ENCODE results near the gene RNF220. TPM values are rescaled to one million over a fixed set of nuclear protein-coding genes. Genes with fewer than 3 reads are reported as not detected.

Gene RNF220
- total RNA-seq, 3 donors from 2014 or later: 61.9 to 83.9 (median 72.7) TPM

DNA sequence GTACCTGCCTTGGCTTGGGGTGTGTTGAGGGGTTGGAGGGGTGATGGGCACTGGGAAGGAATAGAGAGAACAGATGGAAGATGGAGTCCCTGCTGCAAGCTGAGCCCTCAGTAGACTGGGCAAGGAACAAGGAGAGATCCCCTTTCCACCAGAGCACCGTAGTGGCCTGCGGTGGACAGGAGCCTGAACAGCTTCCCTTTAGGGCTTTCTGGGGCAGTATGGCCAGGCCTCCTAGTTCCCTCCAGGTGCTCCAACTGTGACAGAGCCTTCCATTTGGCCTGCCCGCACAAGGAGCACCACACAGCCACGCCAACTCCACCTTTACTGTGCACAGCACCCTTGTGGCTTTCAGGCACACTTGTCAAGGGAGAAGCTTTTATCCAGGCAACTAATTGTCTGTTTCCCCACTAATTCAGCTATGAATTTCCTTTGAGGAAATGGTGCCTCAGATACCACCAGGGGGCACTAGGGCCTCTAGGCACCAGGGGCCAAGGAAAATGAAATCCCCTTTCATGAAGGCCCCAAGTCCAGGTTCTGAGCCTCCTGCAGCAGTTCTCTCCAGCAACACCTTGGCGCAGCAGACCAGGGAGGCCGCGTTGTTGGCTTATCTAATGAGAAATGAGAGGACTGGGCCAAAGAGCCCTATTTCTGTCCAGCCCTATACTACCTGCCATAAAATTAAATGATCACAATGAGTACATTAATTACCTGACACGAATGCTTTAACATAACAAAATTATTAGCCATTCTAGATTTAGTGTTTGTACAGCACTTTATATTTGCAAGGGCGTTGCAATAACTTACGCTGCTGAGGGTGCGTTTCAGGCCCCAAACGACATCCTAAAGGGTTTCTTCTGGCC lies 26.9 kb upstream of the RNF220 start:
- intact Hi-C loops (cut with DNase I, micrococcal nuclease): loop anchor here (5.0 to 10.0 kb wide), 2 partner anchors 214 to 217 kb away; no protein-coding TSS in a partner anchor
- Histone ChIP-seq H3K4me3 (no peak overlapping the region), H3K4me1 (ENCODE audit: low read depth) (no peaks in the 10 kb centered on the region), H3K9me3 (no peaks in the 10 kb centered on the region), H3K36me3 (ENCODE audit: low read depth) (no peaks in the 10 kb centered on the region)
- DNase-seq (peak in 1 of 3 donors; percentile 63), ATAC-seq (no peak)
- TF ChIP-seq, protein P1, sequence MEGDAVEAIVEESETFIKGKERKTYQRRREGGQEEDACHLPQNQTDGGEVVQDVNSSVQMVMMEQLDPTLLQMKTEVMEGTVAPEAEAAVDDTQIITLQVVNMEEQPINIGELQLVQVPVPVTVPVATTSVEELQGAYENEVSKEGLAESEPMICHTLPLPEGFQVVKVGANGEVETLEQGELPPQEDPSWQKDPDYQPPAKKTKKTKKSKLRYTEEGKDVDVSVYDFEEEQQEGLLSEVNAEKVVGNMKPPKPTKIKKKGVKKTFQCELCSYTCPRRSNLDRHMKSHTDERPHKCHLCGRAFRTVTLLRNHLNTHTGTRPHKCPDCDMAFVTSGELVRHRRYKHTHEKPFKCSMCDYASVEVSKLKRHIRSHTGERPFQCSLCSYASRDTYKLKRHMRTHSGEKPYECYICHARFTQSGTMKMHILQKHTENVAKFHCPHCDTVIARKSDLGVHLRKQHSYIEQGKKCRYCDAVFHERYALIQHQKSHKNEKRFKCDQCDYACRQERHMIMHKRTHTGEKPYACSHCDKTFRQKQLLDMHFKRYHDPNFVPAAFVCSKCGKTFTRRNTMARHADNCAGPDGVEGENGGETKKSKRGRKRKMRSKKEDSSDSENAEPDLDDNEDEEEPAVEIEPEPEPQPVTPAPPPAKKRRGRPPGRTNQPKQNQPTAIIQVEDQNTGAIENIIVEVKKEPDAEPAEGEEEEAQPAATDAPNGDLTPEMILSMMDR (IDR thresholded peaks at IDR 0.05): peak; percentile 29

DNA sequence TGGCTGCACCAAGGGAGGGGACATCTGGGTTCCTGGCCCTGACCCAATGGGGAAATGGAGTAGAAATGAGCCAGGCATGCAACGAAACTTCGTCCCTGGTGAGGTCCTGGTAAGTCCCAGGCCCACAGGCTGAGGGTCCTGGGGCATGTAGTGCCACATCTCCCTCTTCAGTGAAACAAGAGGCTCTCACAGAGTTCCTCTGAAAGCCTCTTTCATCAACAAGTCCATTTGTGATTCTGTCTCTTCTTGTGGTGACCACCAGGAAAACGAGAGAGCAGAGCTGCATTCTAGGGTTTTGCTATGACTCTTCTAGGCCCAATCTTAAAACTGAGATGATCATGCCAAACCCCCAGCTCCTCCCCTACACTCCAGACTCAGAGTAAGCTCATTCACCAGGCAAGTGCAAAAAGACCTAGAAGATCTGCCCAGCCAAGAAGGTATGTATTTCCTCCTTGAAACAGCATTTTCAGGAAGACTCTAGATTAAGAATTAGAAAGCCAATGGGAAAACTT lies 24.3 kb upstream of the RNF220 start:
- intact Hi-C loops (cut with DNase I, micrococcal nuclease): no loop called here
- DNase-seq (no peak), ATAC-seq (no peak)
- H3K4me1 ChIP-seq (ENCODE audit: low read depth): no peaks in the 10 kb centered on the region
- no peaks in the 10 kb centered on the region for H3K36me3 ChIP-seq (ENCODE audit: low read depth)
- no peaks in the 10 kb centered on the region for H3K9me3 ChIP-seq
- H3K4me3 ChIP-seq: no peak overlapping the region
- TF ChIP-seq, protein P1 (IDR thresholded peaks at IDR 0.05): no peak

DNA sequence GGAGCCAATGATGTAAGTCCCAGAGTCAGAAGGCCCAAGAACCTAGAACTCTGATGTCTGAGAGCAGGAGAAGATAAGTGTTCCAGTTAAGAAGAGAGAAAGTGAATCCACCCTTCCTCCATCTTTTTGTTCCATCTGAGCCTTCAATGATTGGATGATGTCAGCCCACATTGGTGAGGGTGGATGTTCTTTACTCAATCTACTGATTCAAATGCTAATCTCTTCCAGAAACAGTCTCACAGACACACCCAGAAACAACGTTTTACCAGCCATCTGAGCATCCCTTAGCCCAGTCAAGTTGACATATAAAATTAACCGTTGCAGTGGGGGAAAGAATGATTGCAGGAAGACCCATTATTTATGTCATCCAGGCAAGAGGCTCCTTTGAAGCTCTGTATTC lies 16.5 kb upstream of the RNF220 start:
- Histone ChIP-seq H3K9me3 (no peaks in the 10 kb centered on the region), H3K4me3 (no peak overlapping the region), H3K36me3 (ENCODE audit: low read depth) (no peaks in the 10 kb centered on the region), H3K4me1 (ENCODE audit: low read depth) (no peaks in the 10 kb centered on the region)
- TF ChIP-seq, protein P1 (IDR thresholded peaks at IDR 0.05): no peak
- no peak for DNase-seq
- intact Hi-C loops (cut with DNase I, micrococcal nuclease): no loop called here
- no peak for ATAC-seq

DNA sequence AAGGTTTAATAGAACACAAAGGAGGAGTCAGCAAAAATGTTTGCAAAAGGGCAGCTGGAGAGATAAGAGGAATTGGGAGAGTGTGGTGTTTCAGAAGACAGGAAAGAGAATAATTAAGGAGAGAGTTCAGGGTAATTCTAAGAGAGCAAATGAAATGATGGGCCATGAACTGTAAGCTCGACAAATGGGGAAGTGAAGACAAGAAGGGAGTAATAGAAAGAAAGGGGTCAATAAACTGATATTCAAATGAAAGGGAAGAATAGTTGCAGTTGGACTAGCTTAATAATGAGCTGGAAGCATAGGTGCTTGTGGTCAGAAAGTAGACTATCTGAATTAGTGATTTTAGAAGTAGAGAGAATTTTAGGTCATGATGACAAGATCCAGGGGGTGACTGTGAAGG lies 15.6 kb upstream of the RNF220 start:
- intact Hi-C loops (cut with DNase I, micrococcal nuclease): no loop called here
- DNase-seq: no peak

DNA sequence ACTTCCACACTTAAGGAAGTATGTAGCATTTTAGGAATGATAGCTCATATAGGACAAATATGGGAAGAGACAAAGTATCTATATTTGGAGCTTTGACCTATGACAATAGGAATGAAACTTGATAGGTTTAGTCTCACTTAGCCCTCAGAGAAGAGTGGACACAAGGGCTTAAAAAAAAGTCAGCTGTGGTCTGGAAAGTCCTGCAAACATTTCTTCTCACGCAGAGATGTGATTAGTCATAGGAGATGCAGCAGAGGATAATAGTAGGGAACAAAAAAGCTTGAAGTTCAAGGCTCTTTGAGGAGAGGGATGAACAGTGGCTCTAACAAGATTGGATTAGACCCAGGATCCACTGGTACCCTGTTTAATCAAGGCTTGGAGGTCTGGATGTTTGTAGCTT lies 14.8 kb upstream of the RNF220 start:
- Histone ChIP-seq H3K36me3 (ENCODE audit: low read depth) (no peaks in the 10 kb centered on the region), H3K4me3 (no peak overlapping the region), H3K9me3 (no peaks in the 10 kb centered on the region), H3K4me1 (ENCODE audit: low read depth) (no peaks in the 10 kb centered on the region)
- DNase-seq: no peak
- no peak for ATAC-seq
- intact Hi-C loops (cut with DNase I, micrococcal nuclease): no loop called here
- TF ChIP-seq, protein P1 (IDR thresholded peaks at IDR 0.05): no peak

More for the DNA sequence above, 15.6 kb upstream of the RNF220 start:
- no peaks in the 10 kb centered on the region for H3K36me3 ChIP-seq (ENCODE audit: low read depth)
- TF ChIP-seq, protein P1 (IDR thresholded peaks at IDR 0.05): no peak
- ATAC-seq: no peak
- no peak overlapping the region for H3K4me3 ChIP-seq
- H3K4me1 ChIP-seq (ENCODE audit: low read depth): no peaks in the 10 kb centered on the region
- no peaks in the 10 kb centered on the region for H3K9me3 ChIP-seq

Data from mucosa of descending colon (tissue), 3 donors.